ENCODE results near the gene KCNQ1. TPM values are rescaled to one million over a fixed set of nuclear protein-coding genes. Genes with fewer than 3 reads are reported as not detected.

Gene KCNQ1
- total and polyA plus RNA-seq, 2 of the 13 experiments (the other 11 are each of a cell fraction or from before 2014, with no cell fraction given): 0.02 to 0.08 TPM

GRCh38 chr11:2688381-2689231 lies 243.8 kb downstream of the KCNQ1 start (continued):
- TF ChIP-seq ZNF660 (CRISPR knock-in tag; IDR thresholded peaks at IDR 0.05; ENCODE audit: borderline replicate concordance, low read depth) (no peak), GLI4 (CRISPR knock-in tag; IDR thresholded peaks at IDR 0.05; ENCODE audit: borderline replicate concordance) (no peak), POGZ (CRISPR knock-in tag; IDR thresholded peaks at IDR 0.05) (no peak), RBM22 (optimal IDR thresholded peaks at IDR 0.05; ENCODE audit: low read length) (peak; percentile 10), ZNF749 (CRISPR knock-in tag; IDR thresholded peaks at IDR 0.05; ENCODE audit: borderline replicate concordance) (no peak), ZSCAN25 (CRISPR knock-in tag; IDR thresholded peaks at IDR 0.05) (no peak), KLF15 (CRISPR knock-in tag; IDR thresholded peaks at IDR 0.05; ENCODE audit: borderline replicate concordance) (no peak), ZNF776 (CRISPR knock-in tag; IDR thresholded peaks at IDR 0.05) (no peak), ZNF460 (CRISPR knock-in tag; IDR thresholded peaks at IDR 0.05; ENCODE audit: borderline replicate concordance) (no peak), MTA3 (CRISPR knock-in tag; IDR thresholded peaks at IDR 0.05) (no peak), ZFY (CRISPR knock-in tag; IDR thresholded peaks at IDR 0.05) (0 out of 2 replicates have a peak, but pooled peaks have one; percentile 19)
- TF ChIP-seq, protein P1, sequence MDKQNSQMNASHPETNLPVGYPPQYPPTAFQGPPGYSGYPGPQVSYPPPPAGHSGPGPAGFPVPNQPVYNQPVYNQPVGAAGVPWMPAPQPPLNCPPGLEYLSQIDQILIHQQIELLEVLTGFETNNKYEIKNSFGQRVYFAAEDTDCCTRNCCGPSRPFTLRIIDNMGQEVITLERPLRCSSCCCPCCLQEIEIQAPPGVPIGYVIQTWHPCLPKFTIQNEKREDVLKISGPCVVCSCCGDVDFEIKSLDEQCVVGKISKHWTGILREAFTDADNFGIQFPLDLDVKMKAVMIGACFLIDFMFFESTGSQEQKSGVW (CRISPR knock-in tag; IDR thresholded peaks at IDR 0.05; ENCODE audit: borderline replicate concordance): no peak

All from HepG2 (cell line).